B cell (primary cell): ENCODE measurements around the gene HABP2. TPM values are rescaled to one million over a fixed set of nuclear protein-coding genes. Genes with fewer than 3 reads are reported as not detected.

Source experiments
- ATAC-seq: fragments of 200-7000 bp; cut with Tn5 transposase; one replicate; pipeline ENCODE4 v1.10.0; 2021; ENCODE audit warnings: low read depth, mild to moderate bottlenecking, moderate number of reproducible peaks, moderate library complexity
- CTCF ChIA-PET: fragments of 350-600 bp; sonication (Branson Sonifier 250); formaldehyde crosslinking; loops from one replicate; lab custom pipeline; 2021; ENCODE audit warnings: antibody characterized with exemption, inconsistent platforms; lab: Charles Lee
- POLR2A ChIA-PET: fragments of 350-600 bp; sonication (Branson Sonifier 250); formaldehyde crosslinking; loops from one replicate; lab custom pipeline; 2021; ENCODE audit warnings: antibody characterized with exemption; lab: Charles Lee
- DNase-seq: peaks from one replicate; pipeline ENCODE4 v3.0.0; 2013
- H2AFZ ChIP-seq: 2 replicates; pipeline ENCODE4 v1.6.1; 2012; ENCODE audit warnings: mild to moderate bottlenecking, low read depth, low read length; ENCODE audit not compliant: insufficient read depth, poor library complexity, severe bottlenecking
- H3K27ac ChIP-seq, 2 donors: 1 replicate in 1 of 2; 2 replicates in 1 of 2; pipeline ENCODE4 v1.5.1; 2012 to 2013; ENCODE audit warnings: low read length in 2 of 2, mild to moderate bottlenecking in 2 of 2, moderate library complexity in 1 of 2
- H3K27me3 ChIP-seq, 4 experiments: fragments of 200-600 bp in 1 of 4; sonication (generic) in 1 of 4; replicated peaks in 1 of 4; 1 replicate in 2 of 4; 2 replicates in 2 of 4; pipeline versions ENCODE4 v1.6.1 to v1.7.0; 2013 to 2016; ENCODE audit warnings: low read length in 3 of 4, mild to moderate bottlenecking in 2 of 4, mixed read lengths in 1 of 4, moderate library complexity in 1 of 4; ENCODE audit not compliant: insufficient read depth in 4 of 4, control insufficient read depth in 3 of 4; ENCODE audit errors: control extremely low read depth in 1 of 4
- H3K36me3 ChIP-seq, 2 experiments: replicated peaks in 1 of 2; 1 replicate in 1 of 2; 2 replicates in 1 of 2; pipeline versions ENCODE4 v1.6.1 to v1.7.1; 2013; ENCODE audit warnings: low read length in 1 of 2; ENCODE audit not compliant: insufficient read depth in 2 of 2, control insufficient read depth in 1 of 2; ENCODE audit errors: control extremely low read depth in 1 of 2, extremely low read depth in 1 of 2
- H3K4me1 ChIP-seq, 2 donors: fragments of 200-600 bp in 1 of 2; sonication (generic) in 1 of 2; 1 replicate in 1 of 2; 2 replicates in 1 of 2; pipeline versions ENCODE4 v1.5.1 to v1.6.1; 2013 to 2017; ENCODE audit warnings: low read length in 2 of 2; ENCODE audit not compliant: control insufficient read depth in 2 of 2, insufficient read depth in 2 of 2
- H3K4me2 ChIP-seq: replicated peaks from 2 replicates; pipeline ENCODE3; 2012; ENCODE audit warnings: mild to moderate bottlenecking, low read depth, low read length; ENCODE audit not compliant: poor library complexity, severe bottlenecking
- H3K4me3 ChIP-seq, 5 experiments: fragments of 200-600 bp in 1 of 5; sonication (generic) in 1 of 5; 1 replicate in 3 of 5; 2 replicates in 2 of 5; pipeline versions ENCODE4 v1.5.1 to v1.7.0; 2011 to 2016; ENCODE audit warnings: low read length in 4 of 5, mild to moderate bottlenecking in 4 of 5, low read depth in 2 of 5, control low read depth in 1 of 5, moderate library complexity in 1 of 5; ENCODE audit not compliant: insufficient read depth in 1 of 5; ENCODE audit errors: control extremely low read depth in 1 of 5, extremely low read depth in 1 of 5
- H3K79me2 ChIP-seq: fragments of 200-600 bp; sonication (generic); one replicate; pipeline ENCODE4 v1.6.0; 2016; ENCODE audit warnings: low read length; ENCODE audit not compliant: control insufficient read depth, insufficient read depth
- H3K9ac ChIP-seq: fragments of 200-600 bp; sonication (generic); 2 replicates; pipeline ENCODE4 v1.6.1; 2017; ENCODE audit warnings: mild to moderate bottlenecking, low read length, moderate library complexity
- H3K9me3 ChIP-seq, 3 donors: one replicate each; pipeline versions ENCODE4 v1.6.1 to v1.7.1; 2013; ENCODE audit warnings: low read length in 2 of 3; ENCODE audit not compliant: control insufficient read depth in 2 of 3, insufficient read depth in 1 of 3; ENCODE audit errors: control extremely low read depth in 1 of 3
- H4K20me1 ChIP-seq: 2 replicates; pipeline ENCODE4 v1.6.0; 2012; ENCODE audit warnings: mild to moderate bottlenecking, low read length; ENCODE audit not compliant: insufficient read depth, control insufficient read depth, poor library complexity, severe bottlenecking
- H3K27ac Mint-ChIP-seq: one replicate; pipeline ENCODE4 v1.8.0; 2021; ENCODE audit warnings: mixed read lengths
- H3K27me3 Mint-ChIP-seq: one replicate; pipeline ENCODE4 v1.8.0; 2021; ENCODE audit warnings: mixed read lengths
- H3K4me1 Mint-ChIP-seq: one replicate; pipeline ENCODE4 v1.8.0; 2021; ENCODE audit warnings: mixed read lengths
- H3K4me3 Mint-ChIP-seq: one replicate; pipeline ENCODE4 v1.8.0; 2021; ENCODE audit warnings: mixed read lengths
- H3K9me3 Mint-ChIP-seq: one replicate; pipeline ENCODE4 v1.8.0; 2022; ENCODE audit warnings: mixed read lengths; ENCODE audit not compliant: insufficient read depth
- CTCF ChIP-seq: fragments of 200-600 bp; IDR thresholded peaks from one replicate; pipeline ENCODE4 v1.8.0; 2022; ENCODE audit warnings: antibody characterized with exemption, mild to moderate bottlenecking
- EZH2 ChIP-seq: IDR thresholded peaks from 2 replicates; pipeline ENCODE4 v1.6.1; 2012; ENCODE audit warnings: borderline replicate concordance, low read depth, mild to moderate bottlenecking, moderate library complexity, low read length; ENCODE audit not compliant: insufficient read depth, poor library complexity, severe bottlenecking
- WGBS: methylation state at CpG from one replicate; pipeline ENCODE4 v1.1.5; 2013; ENCODE audit warnings: missing lambda C conversion rate; ENCODE audit not compliant: insufficient coverage; 5-methylcytosine and 5-hydroxymethylcytosine counted together
- intact Hi-C: fragments of 100-400 bp; cut with micrococcal nuclease; formaldehyde crosslinking; loops from one replicate; pipeline ENCODE4 v1.10.0; 2022
- polyA minus RNA-seq: library from RNA; depleted of rRNA, polyadenylated mRNA; stranded (reverse); fragments of >200 nt; gene quantifications from 2 replicates; pipeline ENCODE4 v1.2.3, GENCODE V29; 2012
- polyA plus RNA-seq: library from polyadenylated mRNA; depleted of rRNA; stranded (reverse); fragments of >200 nt; gene quantifications from 2 replicates; pipeline ENCODE4 v1.2.3, GENCODE V29; 2012
- total RNA-seq, 2 donors: library from RNA; stranded (reverse); fragments of 120-200 nt in 1 of 2; gene quantifications; 1 replicate in 1 of 2; 2 replicates in 1 of 2; pipeline versions ENCODE4 v1.2.3 to v1.2.4, GENCODE V29; 2013 to 2022

HABP2 gene
- total RNA-seq (0.10 TPM in 1 of 2 replicates, not detected in the other), polyA plus RNA-seq (not detected in 2 replicates), polyA minus RNA-seq (not detected in 2 replicates)
- not detected for total RNA-seq (2013)

GRCh38 chr10:113552701-113553100 is at the start of gene HABP2:
TSS of gene HABP2 (plus strand) at chr10:113553053. CDS start at chr10:113553122, 69 bp downstream.
- Histone ChIP-seq H4K20me1 (no peaks in the 10 kb centered on the region), H3K36me3 (no peaks in the 10 kb centered on the region), H3K27me3 (peaks cover 0 to 6% (median under 1%) of the 10 kb centered on the region in 4 experiments), H3K79me2 (no peaks in the 10 kb centered on the region), H3K4me2 (no peak within 1 kb of the TSS), H3K9ac (no peak within 1 kb of the TSS), H3K4me3 (no peak within 1 kb of the TSS), H2AFZ (no peak within 1 kb of the TSS), H3K9me3 (no peaks in the 10 kb centered on the region), H3K4me1 (no peaks in the 10 kb centered on the region), H3K27ac (no peak within 1 kb of the TSS)
- DNase-seq: no peak
- ChIA-PET CTCF (interaction anchor here (3.0 kb wide), 1 partner anchor 10 kb away, joined by 12 read pairs; no protein-coding TSS in a partner anchor), POLR2A (no interaction called here)
- TF ChIP-seq EZH2 (no peak), CTCF (no peak)
- Mint-ChIP-seq H3K4me3 (no peak within 1 kb of the TSS), H3K9me3 (no peaks in the 10 kb centered on the region), H3K27me3 (peaks cover 15% of the 10 kb centered on the region), H3K27ac (no peak within 1 kb of the TSS), H3K4me1 (no peaks in the 10 kb centered on the region)
- no peak for ATAC-seq
- 57% methylated on average over 3 of the region's 3 CpGs for WGBS
- intact Hi-C loops: no loop called here

- Mint-ChIP-seq H3K9me3 (peaks cover 2% of the 10 kb centered on the region), H3K4me1 (no peaks in the 10 kb centered on the region), H3K27me3 (peaks cover 7% of the 10 kb centered on the region), H3K4me3 (no peak overlapping the region), H3K27ac (no peak overlapping the region)
- Histone ChIP-seq H2AFZ (no peak overlapping the region), H4K20me1 (no peaks in the 10 kb centered on the region), H3K9ac (no peak overlapping the region), H3K79me2 (no peaks in the 10 kb centered on the region), H3K27ac (no peak overlapping the region), H3K36me3 (no peaks in the 10 kb centered on the region), H3K9me3 (no peaks in the 10 kb centered on the region), H3K4me2 (no peak overlapping the region), H3K4me3 (no peak overlapping the region), H3K27me3 (no peaks in the 10 kb centered on the region), H3K4me1 (no peaks in the 10 kb centered on the region)
- DNase-seq (no peak), ATAC-seq (no peak)
- intact Hi-C loops: no loop called here
- 96% methylated on average over 3 of the region's 4 CpGs for WGBS
- CTCF ChIA-PET: no interaction called here
- POLR2A ChIA-PET: no interaction called here
- no peak for TF ChIP-seq CTCF
- TF ChIP-seq EZH2: no peak
Measured at GRCh38 chr10:113503930-113504329, 48.9 kb upstream of the HABP2 start.
